H7 (cell line): ENCODE results near the gene MSMB. TPM values are rescaled to one million over a fixed set of nuclear protein-coding genes. Genes with fewer than 3 reads are reported as not detected.
"Not testable (repeated sequence)": the region's sequence is repeated elsewhere in the genome, so short reads cannot be mapped to it uniquely, and the experiment has no call there.

ENCODE experiments used
- DNase-seq: peaks from one replicate; pipeline ENCODE4 v3.0.0; 2012
- H3K27me3 ChIP-seq: 2 replicates; pipeline ENCODE4 v1.6.0; 2011; ENCODE audit warnings: mild to moderate bottlenecking, low read length; ENCODE audit not compliant: control insufficient read depth, insufficient read depth
- H3K36me3 ChIP-seq: replicated peaks from 2 replicates; pipeline ENCODE4 v1.5.1; 2011; ENCODE audit warnings: low read length; ENCODE audit not compliant: control insufficient read depth, insufficient read depth
- H3K4me3 ChIP-seq: 2 replicates; pipeline ENCODE4 v1.5.1; 2011; ENCODE audit warnings: low read depth, mild to moderate bottlenecking, control low read depth, low read length, moderate library complexity; ENCODE audit not compliant: insufficient read depth
- total RNA-seq: library from RNA; depleted of rRNA; stranded (reverse); fragments of >200 nt; shearing (Covaris generic); gene quantifications from 2 replicates; pipeline ENCODE4 v1.2.3, GENCODE V29; 2014

The MSMB gene
- total RNA-seq, 1 experiment from 2014 or later: not detected

GRCh38 chr10:46017733-46018132, 28.3 kb downstream of the MSMB start:
- no peaks in the 10 kb centered on the region for H3K27me3 ChIP-seq
- no peak for DNase-seq
- H3K36me3 ChIP-seq: peaks cover 10% of the 10 kb centered on the region
- H3K4me3 ChIP-seq: no peak overlapping the region

GRCh38 chr10:46016811-46017210, 29.3 kb downstream of the MSMB start:
- DNase-seq: no peak
- no peaks in the 10 kb centered on the region for H3K27me3 ChIP-seq
- peaks cover 11% of the 10 kb centered on the region for H3K36me3 ChIP-seq
- H3K4me3 ChIP-seq: no peak overlapping the region

GRCh38 chr10:46016190-46016589, 29.9 kb downstream of the MSMB start:
- H3K4me3 ChIP-seq: no peak overlapping the region
- peaks cover 11% of the 10 kb centered on the region for H3K36me3 ChIP-seq
- no peaks in the 10 kb centered on the region for H3K27me3 ChIP-seq
- no peak for DNase-seq

GRCh38 chr10:46014683-46015405, 31.2 kb downstream of the MSMB start:
- no peaks in the 10 kb centered on the region for H3K27me3 ChIP-seq
- no peak overlapping the region for H3K4me3 ChIP-seq
- peaks cover 19% of the 10 kb centered on the region for H3K36me3 ChIP-seq
- no peak for DNase-seq

- Histone ChIP-seq H3K36me3 (peaks cover 19% of the 10 kb centered on the region), H3K4me3 (no peak overlapping the region), H3K27me3 (no peaks in the 10 kb centered on the region)
- no peak for DNase-seq
Measured at GRCh38 chr10:46014206-46014605, 31.9 kb downstream of the MSMB start.

- no peaks in the 10 kb centered on the region for H3K27me3 ChIP-seq
- no peak for DNase-seq
- H3K36me3 ChIP-seq: peaks cover 19% of the 10 kb centered on the region
- no peak overlapping the region for H3K4me3 ChIP-seq
Measured at GRCh38 chr10:46012746-46013145, 33.3 kb downstream of the MSMB start.

GRCh38 chr10:46006219-46006618, 39.9 kb downstream of the MSMB start:
- DNase-seq: no peak
- Histone ChIP-seq H3K4me3 (no peak overlapping the region), H3K27me3 (no peaks in the 10 kb centered on the region), H3K36me3 (peaks cover 14% of the 10 kb centered on the region)

- Histone ChIP-seq H3K36me3 (peaks cover 10% of the 10 kb centered on the region), H3K27me3 (no peaks in the 10 kb centered on the region), H3K4me3 (no peak overlapping the region)
- DNase-seq: no peak
Measured at GRCh38 chr10:46005383-46005782, 40.7 kb downstream of the MSMB start.

- Histone ChIP-seq H3K36me3 (peaks cover 6% of the 10 kb centered on the region), H3K4me3 (no peak overlapping the region), H3K27me3 (no peaks in the 10 kb centered on the region)
- DNase-seq: no peak
Measured at GRCh38 chr10:46004963-46005362, 41.1 kb downstream of the MSMB start.

GRCh38 chr10:46002916-46003693, 43.0 kb downstream of the MSMB start:
- no peak for DNase-seq
- peaks cover 6% of the 10 kb centered on the region for H3K36me3 ChIP-seq
- no peaks in the 10 kb centered on the region for H3K27me3 ChIP-seq
- no peak overlapping the region for H3K4me3 ChIP-seq

- not testable (repeated sequence) for H3K36me3 ChIP-seq, DNase-seq, H3K4me3 ChIP-seq, H3K27me3 ChIP-seq
Measured at GRCh38 chr10:46002189-46002687, 43.8 kb downstream of the MSMB start.

- no peaks in the 10 kb centered on the region for H3K27me3 ChIP-seq
- H3K36me3 ChIP-seq: peaks cover 7% of the 10 kb centered on the region
- H3K4me3 ChIP-seq: no peak overlapping the region
- no peak for DNase-seq
Measured at GRCh38 chr10:46001187-46001756, 44.8 kb downstream of the MSMB start.

- H3K36me3 ChIP-seq: peaks cover 7% of the 10 kb centered on the region
- no peak overlapping the region for H3K4me3 ChIP-seq
- no peak for DNase-seq
- no peaks in the 10 kb centered on the region for H3K27me3 ChIP-seq
Measured at GRCh38 chr10:46000538-46000937, 45.5 kb downstream of the MSMB start.

GRCh38 chr10:45999955-46000354, 46.1 kb downstream of the MSMB start:
- not testable (repeated sequence) for H3K4me3 ChIP-seq, H3K27me3 ChIP-seq, H3K36me3 ChIP-seq, DNase-seq
